Measurements from ENCODE around the gene SPNS2. TPM values are rescaled to one million over a fixed set of nuclear protein-coding genes. Genes with fewer than 3 reads are reported as not detected.
A peak's percentile ranks its signal among the peaks of the same experiment; 100 is the strongest.

SPNS2 gene
- total RNA-seq, 1 experiment from 2014 or later, result 1.6 TPM

- Histone ChIP-seq H3K4me1 (ENCODE audit: control insufficient read depth in 1 of 2, insufficient read depth in 2 of 2, low read length in 2 of 2) (peaks cover 5 to 23% of the 10 kb centered on the region in 2 experiments; a peak in 3 of 4 replicates), H3K79me2 (ENCODE audit: insufficient read depth, low read length) (no peaks in the 10 kb centered on the region), H3K36me3 (ENCODE audit: control insufficient read depth in 1 of 2, insufficient read depth in 2 of 2, low read length in 2 of 2) (no peaks in the 10 kb centered on the region), H3K27ac (ENCODE audit: low read depth, low read length) (no peak overlapping the region), H3K27me3 (ENCODE audit: insufficient read depth, low read length) (peaks cover 5% of the 10 kb centered on the region; the same call in 1 of the 2 replicates), H3K9ac (ENCODE audit: low read length) (no peak overlapping the region), H3K9me3 (ENCODE audit: control insufficient read depth in 1 of 2, insufficient read depth in 1 of 2, low read depth in 1 of 2, low read length in 2 of 2) (no peaks in the 10 kb centered on the region), H2AFZ (ENCODE audit: low read depth, low read length, poor library complexity, severe bottlenecking) (no peak overlapping the region), H3K9me2 (ENCODE audit: insufficient read depth) (no peaks in the 10 kb centered on the region), H3K4me2 (ENCODE audit: low read length) (peak overlapping the region; percentile 98), H4K20me1 (ENCODE audit: insufficient read depth) (no peaks in the 10 kb centered on the region), H3K4me3 (replicated peaks in 1 of 2; ENCODE audit: low read depth in 1 of 2, low read length in 2 of 2) (no peak overlapping the region)
- intact Hi-C loops (cut with micrococcal nuclease), result no loop called here
- POLR2A ChIA-PET, result no interaction called here
- ATAC-seq (no peak), DNase-seq (ENCODE audit: low read depth, low spot score) (no peak)
- no TSS peak for BruUV-seq (replicated peaks)
- RAD21 ChIA-PET (ENCODE audit: low non-redundant PET in 1 of 2, low total read pairs in 2 of 2, uncharacterized antibody in 2 of 2, unreplicated experiment in 2 of 2), result no interaction called here
- TF ChIP-seq RAD21 (IDR thresholded peaks at IDR 0.05; ENCODE audit: low read depth), result no peak
- no peak for TF ChIP-seq FOSL1 (IDR thresholded peaks at IDR 0.05; ENCODE audit: low read depth)
- TF ChIP-seq SRF (IDR thresholded peaks at IDR 0.05; ENCODE audit: low read depth), result no peak
- no peak for TF ChIP-seq POLR2AphosphoS5 (IDR thresholded peaks at IDR 0.05; ENCODE audit: low read depth, low read length)
- no peak for TF ChIP-seq CBX3 (IDR thresholded peaks at IDR 0.05; ENCODE audit: low read depth)
- no peak for TF ChIP-seq REST (IDR thresholded peaks at IDR 0.05; ENCODE audit: low read depth)
- TF ChIP-seq EGR1 (IDR thresholded peaks at IDR 0.05; ENCODE audit: low read depth), result no peak
- TF ChIP-seq CTCF (IDR thresholded peaks at IDR 0.05 in 2 of 3, conservative IDR thresholded peaks at IDR 0.05 in 1 of 3; ENCODE audit: borderline replicate concordance in 1 of 3, insufficient read depth in 1 of 3, low read depth in 2 of 3, low read length in 2 of 3), result no peak
- TF ChIP-seq SP1 (IDR thresholded peaks at IDR 0.05; ENCODE audit: low read depth), result no peak
- no peak for TF ChIP-seq EZH2 (IDR thresholded peaks at IDR 0.05)
- TF ChIP-seq JUND (IDR thresholded peaks at IDR 0.05), result no peak
- no peak for TF ChIP-seq ZBTB33 (IDR thresholded peaks at IDR 0.05; ENCODE audit: extremely low read depth, insufficient replicate concordance, low read length)
- no peak for TF ChIP-seq TCF7L2 (IDR thresholded peaks at IDR 0.05; ENCODE audit: borderline replicate concordance, extremely low read depth, insufficient read depth, insufficient read length)
- TF ChIP-seq YY1 (IDR thresholded peaks at IDR 0.05; ENCODE audit: extremely low read depth, insufficient replicate concordance, low read depth, low read length), result no peak
- no peak for TF ChIP-seq ZNF274 (IDR thresholded peaks at IDR 0.05; ENCODE audit: low read depth, low read length)
- TF ChIP-seq POLR2A (IDR thresholded peaks at IDR 0.05; ENCODE audit: borderline replicate concordance, extremely low read depth, insufficient read depth, insufficient read length), result no peak
- no peak for TF ChIP-seq MAX (IDR thresholded peaks at IDR 0.05)
- no peak for TF ChIP-seq ATF3 (IDR thresholded peaks at IDR 0.05)
- no peak for TF ChIP-seq SIN3A (IDR thresholded peaks at IDR 0.05; ENCODE audit: low read depth)
- no peak for TF ChIP-seq ELF1 (IDR thresholded peaks at IDR 0.05; ENCODE audit: borderline replicate concordance, low read depth)
- CTCF ChIA-PET, result interaction anchor here (2.0 kb wide), 1 partner anchor 16 kb away, joined by 19 read pairs; no protein-coding TSS in a partner anchor
Observed at GRCh38 chr17:4583206-4583605, 84.5 kb downstream of the SPNS2 start.

Measured in HCT116 (cell line).